H54 (cell line): Measurements from ENCODE around the gene BAIAP3.

Experiments used
- DNase-seq: peaks from one replicate; pipeline ENCODE4 v3.0.0; 2011; ENCODE audit warnings: low spot score, mixed read lengths; ENCODE audit not compliant: insufficient read length
- FAIRE-seq: peaks from 3 replicates; lab custom pipeline; 2011; peaks lifted over from hg19 to GRCh38; lab: Jason Lieb, UNC
- POLR2A ChIP-seq: IDR thresholded peaks from 2 replicates; pipeline ENCODE4 v1.6.1; 2011; ENCODE audit warnings: low read depth, mild to moderate bottlenecking, low read length

The BAIAP3 gene

GRCh38 chr16:1364510-1364909, 31.1 kb downstream of the BAIAP3 start:
- TF ChIP-seq POLR2A: no peak
- FAIRE-seq (no peak), DNase-seq (no peak)

- TF ChIP-seq POLR2A: no peak
- DNase-seq (no peak), FAIRE-seq (no peak)
Observed at GRCh38 chr16:1366060-1366711, 32.7 kb downstream of the BAIAP3 start.

- no peak for DNase-seq
Observed at GRCh38 chr16:1366712-1367299, 33.4 kb downstream of the BAIAP3 start.

GRCh38 chr16:1367486-1368174, 34.2 kb downstream of the BAIAP3 start:
- TF ChIP-seq POLR2A: no peak
- no peak for FAIRE-seq
- no peak for DNase-seq

More at GRCh38 chr16:1366712-1367299, 33.4 kb downstream of the BAIAP3 start:
- no peak for FAIRE-seq
- no peak for TF ChIP-seq POLR2A

- TF ChIP-seq POLR2A: no peak
- FAIRE-seq (no peak), DNase-seq (no peak)
Observed at GRCh38 chr16:1371054-1371978, 37.9 kb downstream of the BAIAP3 start.

GRCh38 chr16:1372292-1372950, 39.0 kb downstream of the BAIAP3 start:
- no peak for FAIRE-seq
- DNase-seq: no peak
- TF ChIP-seq POLR2A: no peak

GRCh38 chr16:1374418-1375297, 41.2 kb downstream of the BAIAP3 start:
- DNase-seq: no peak
- no peak for TF ChIP-seq POLR2A
- no peak for FAIRE-seq

- no peak for DNase-seq
- no peak for TF ChIP-seq POLR2A
- FAIRE-seq: no peak
Observed at GRCh38 chr16:1375298-1375640, 41.8 kb downstream of the BAIAP3 start.

GRCh38 chr16:1375741-1376410, 42.4 kb downstream of the BAIAP3 start:
- DNase-seq (no peak), FAIRE-seq (no peak)

GRCh38 chr16:1377406-1378010, 44.1 kb downstream of the BAIAP3 start:
- TF ChIP-seq POLR2A: no peak
- no peak for FAIRE-seq
- no peak for DNase-seq

More at GRCh38 chr16:1375741-1376410, 42.4 kb downstream of the BAIAP3 start:
- no peak for TF ChIP-seq POLR2A

- FAIRE-seq (no peak), DNase-seq (no peak)
- no peak for TF ChIP-seq POLR2A
Observed at GRCh38 chr16:1378087-1378803, 44.8 kb downstream of the BAIAP3 start.
